GM21390 (cell line): ENCODE measurements around the gene FNDC1.

Experiments used
- ATAC-seq: cut with Tn5 transposase; IDR thresholded peaks from one replicate; pipeline ENCODE4 v1.9.1; 2021; ENCODE audit not compliant: unreplicated experiment

Gene FNDC1

DNA sequence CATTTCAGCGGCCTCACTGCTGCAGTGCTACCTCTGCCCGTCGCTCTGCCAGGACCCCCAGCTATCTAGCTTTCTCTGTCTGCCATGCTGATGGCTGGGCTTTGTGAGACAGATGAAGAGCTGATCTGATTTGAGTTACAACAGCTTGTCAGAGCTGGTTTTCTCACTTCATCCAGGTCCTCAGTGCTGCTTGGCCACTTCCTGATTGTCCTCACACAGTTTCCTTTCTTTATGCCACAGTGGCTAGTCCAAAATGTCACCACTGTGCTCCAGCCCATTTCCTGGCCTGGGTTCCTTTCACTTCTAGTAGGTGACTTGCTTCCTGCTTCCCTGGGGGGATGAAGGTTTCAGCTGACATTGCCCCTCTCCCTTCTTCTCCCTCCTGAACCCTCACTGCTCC, 35.4 kb downstream of the FNDC1 start:
- no peak for ATAC-seq

DNA sequence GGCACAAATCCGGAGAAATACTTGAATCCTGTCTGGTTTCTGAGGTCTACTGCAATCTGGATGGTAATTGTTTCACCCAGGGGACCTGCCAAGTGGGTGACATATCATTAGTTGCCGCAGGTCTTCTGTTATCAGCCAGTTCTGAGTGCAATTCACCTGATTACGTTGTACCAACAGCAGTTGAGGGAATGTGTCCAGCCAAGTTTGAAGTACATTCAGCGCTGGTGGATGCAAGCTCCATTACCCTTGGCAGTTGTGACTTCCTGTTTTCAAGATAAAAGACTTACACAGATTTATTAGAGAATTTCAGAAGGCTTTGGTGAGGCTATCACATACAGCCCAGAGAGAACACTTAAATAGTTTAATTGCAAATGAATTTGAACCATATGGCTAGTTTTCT, 42.8 kb downstream of the FNDC1 start:
- no peak for ATAC-seq

DNA sequence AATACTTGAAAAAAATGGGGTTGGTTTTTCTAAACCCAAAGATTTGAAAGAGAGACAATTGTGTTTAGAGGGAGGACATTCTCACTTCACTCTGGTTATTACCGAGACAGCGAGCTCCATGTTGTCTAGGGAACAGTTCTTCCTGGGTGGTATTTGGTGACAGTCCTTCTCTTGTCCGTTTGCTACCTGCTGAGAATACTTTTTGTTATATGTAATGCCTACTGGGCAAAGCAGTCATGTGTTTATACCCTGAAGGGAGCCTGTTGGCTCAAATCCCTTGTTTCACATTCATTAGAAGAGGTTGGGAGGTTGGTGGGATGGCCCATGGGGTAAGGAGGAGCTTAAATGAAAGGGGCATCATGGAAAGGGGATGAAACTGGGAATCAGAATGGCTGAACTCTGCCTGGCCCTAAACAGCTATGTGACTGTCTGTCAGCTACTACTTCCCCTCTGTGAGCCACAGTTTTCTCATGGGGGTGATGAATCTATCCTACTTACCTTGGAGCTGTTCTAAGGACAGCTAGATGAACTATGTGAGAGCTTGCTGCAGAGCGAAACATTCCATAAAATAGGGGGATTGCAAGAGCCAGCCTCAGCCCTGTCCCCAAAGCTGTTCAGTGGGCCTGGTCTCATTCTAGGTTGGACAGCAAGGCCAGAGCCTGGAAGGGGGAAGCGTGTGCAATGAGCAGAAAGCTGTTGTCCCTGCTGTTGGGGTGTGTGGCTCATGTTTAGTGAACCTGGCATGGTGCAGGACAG, 43.5 kb downstream of the FNDC1 start:
- ATAC-seq, result no peak

- ATAC-seq, result no peak
Observed at GRCh38 chr6:159213405-159213804, 44.2 kb downstream of the FNDC1 start.

DNA sequence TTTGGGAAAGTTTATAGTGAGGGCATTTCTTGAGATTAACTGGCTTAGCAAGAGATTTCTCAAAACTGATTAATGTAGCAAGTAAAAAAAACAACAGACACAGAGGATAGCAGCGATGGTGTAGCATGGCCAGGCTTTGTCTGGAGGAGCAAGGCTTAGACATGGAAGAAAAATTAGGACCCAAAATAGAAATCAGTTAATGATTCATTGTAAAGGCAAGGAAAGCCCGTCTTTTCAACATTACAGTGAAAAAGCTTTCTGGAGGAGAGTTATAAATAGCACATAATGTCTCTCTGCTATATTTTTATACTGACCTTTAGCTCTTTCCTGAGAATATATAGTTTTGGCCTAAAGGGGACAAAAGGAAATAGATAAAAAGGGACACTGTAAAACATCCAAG, 45.1 kb downstream of the FNDC1 start:
- ATAC-seq, result no peak

DNA sequence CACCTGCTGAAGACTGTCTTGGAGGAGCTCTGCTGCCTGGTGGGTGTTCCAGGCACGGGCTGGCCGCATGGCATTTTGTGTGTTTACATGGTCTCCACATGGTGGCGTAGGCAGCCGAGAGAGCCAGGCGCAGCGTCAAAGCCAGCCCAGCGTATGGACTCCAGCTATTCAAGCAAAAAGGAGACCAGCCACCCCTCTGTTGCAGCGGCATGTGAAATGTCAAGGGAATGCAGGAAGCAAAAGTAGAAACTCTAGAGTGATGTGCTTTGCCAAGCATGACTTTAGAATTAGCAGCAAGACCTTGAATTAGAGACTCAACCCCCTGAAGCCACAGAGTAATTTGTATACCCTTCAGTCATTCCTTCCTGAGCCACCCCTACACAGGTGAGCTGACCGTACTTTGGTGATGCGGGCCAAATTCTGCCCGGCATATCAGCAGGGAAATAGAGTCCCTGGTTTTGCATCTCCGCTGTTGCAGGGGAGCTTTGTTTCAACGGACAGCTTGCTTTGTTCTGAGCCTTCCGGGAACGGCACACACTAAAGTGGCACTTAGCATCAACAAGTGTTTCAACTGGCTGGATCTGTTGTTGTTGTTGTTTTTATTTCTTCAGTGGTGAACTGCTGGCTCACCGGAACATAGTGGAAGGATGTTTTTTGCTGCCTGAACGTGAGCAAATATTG, 48.5 kb downstream of the FNDC1 start:
- peak; percentile 89 for ATAC-seq

- ATAC-seq, result no peak
Observed at GRCh38 chr6:159220093-159220492, 50.9 kb downstream of the FNDC1 start.

DNA sequence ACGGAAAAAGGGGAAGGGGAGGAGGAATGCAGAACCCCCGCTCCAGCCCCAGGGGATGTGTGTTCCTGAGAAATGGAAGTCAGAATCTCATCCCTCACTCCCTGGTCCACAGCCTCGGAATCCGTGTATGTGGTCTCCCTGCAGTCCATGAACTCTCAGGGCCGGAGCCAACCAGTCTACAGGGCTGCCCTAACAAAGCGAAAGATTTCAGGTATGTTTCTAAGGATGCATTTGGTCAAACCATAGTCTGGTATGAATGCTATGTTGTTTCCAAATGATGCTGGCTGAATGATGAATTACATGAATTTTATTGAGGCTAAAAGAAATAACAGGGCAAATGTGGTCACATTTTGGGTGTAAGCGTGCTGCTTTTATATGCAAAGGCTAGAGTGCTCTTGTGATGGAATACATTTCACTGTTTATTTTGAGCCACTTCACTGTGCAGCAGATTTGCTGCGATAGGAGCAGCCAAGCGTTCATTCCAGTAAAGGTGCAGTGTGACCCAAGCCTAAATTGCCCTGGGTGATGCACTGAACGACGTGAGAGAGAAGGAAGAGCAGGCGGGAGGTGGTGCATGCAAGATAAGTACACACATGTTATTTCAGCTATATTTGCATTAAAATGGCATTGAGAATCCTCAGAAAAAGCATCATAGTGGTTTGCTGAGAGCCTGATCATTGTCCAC, 52.4 kb downstream of the FNDC1 start:
- ATAC-seq, result no peak

DNA sequence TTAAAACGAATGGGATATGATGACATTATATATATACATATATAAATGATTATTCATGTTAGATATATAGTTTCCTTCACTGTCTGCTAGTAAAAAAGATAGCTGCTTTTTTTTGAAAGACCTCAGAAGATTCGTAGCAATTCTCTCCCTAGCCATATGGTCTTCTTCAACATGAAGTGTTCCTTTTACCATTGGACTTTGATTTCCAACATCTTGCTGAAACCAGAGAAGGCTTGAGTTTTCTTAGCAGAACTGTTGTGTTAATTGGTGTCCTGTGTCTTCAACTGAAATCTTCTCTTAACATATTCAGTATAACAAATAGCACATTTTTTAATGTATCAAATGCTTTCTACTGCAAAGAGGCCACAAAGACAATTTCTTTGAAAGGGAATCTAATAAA, 55.3 kb downstream of the FNDC1 start:
- no peak for ATAC-seq

- ATAC-seq, result no peak
Observed at GRCh38 chr6:159229651-159230051, 60.5 kb downstream of the FNDC1 start.

GRCh38 chr6:159232106-159232645, 63.0 kb downstream of the FNDC1 start:
- no peak for ATAC-seq

GRCh38 chr6:159232751-159233150, 63.6 kb downstream of the FNDC1 start:
- no peak for ATAC-seq

- no peak for ATAC-seq
Observed at GRCh38 chr6:159233365-159234101, 64.3 kb downstream of the FNDC1 start.

GRCh38 chr6:159234102-159234553, 64.9 kb downstream of the FNDC1 start:
- no peak for ATAC-seq

DNA sequence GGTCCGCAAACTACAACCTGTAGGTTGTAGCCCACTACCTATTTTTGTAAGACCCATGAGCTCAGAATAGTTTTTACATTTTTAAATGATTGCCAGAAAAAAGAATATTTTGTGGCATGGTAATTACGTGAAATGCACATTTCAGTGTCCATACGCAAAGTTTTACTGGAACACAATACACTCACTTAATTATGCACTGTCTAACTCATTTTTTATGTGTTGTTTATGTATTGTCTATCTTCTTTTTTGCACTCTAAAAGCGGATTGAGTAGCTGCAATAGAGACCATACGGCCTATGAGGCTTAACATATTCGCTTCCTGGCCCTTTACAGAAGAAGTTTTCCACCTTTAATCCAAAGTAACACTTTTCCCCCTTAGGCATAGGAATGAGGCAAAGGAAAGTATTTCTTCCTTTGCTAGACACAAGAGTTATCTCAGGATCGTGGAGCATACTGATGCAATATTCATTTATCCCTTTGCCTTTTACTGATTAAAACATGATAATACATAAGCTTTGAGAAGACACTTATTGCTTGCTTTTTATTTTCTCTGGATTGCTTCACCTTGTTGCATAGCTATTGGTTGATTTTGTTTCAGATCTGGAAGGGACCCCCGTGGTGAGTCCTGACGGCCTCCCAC, 69.8 kb downstream of the FNDC1 start:
- ATAC-seq, result no peak

- no peak for ATAC-seq
Observed at GRCh38 chr6:159249128-159249527, 79.9 kb downstream of the FNDC1 start.

- ATAC-seq, result no peak
Observed at GRCh38 chr6:159249752-159250151, 80.6 kb downstream of the FNDC1 start.

GRCh38 chr6:159250633-159251032, 81.4 kb downstream of the FNDC1 start:
- no peak for ATAC-seq

- ATAC-seq, result peak; percentile 74
Observed at GRCh38 chr6:159252955-159253508, 83.8 kb downstream of the FNDC1 start.

DNA sequence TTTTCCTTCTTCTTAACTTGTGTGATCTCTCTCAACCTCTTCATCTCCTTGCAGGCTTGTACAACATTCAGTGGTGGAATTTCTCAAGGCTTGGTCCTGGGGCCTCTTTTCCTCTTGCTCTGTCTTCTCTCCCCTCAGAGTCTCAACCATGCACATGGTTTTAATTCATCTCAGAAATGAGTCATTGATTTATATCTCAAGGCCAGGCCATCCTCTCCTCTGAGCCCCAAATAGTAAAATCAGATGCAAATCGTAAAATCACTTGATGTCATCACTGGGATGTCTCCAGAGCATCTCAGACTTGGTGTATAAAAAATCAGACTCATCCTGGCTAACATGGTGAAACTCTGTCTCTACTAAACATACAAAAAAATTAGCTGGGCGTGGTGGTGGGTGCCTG, 85.0 kb downstream of the FNDC1 start:
- no peak for ATAC-seq
